KBM-7 (cell line): Measurements from ENCODE around the gene MYL3.
"Not testable (repeated sequence)": the region's sequence is repeated elsewhere in the genome, so short reads cannot be mapped to it uniquely, and the experiment has no call there.

ENCODE experiments used
- DNase-seq: peaks from one replicate; pipeline ENCODE4 v3.0.0-alpha.2; 2015
- in situ Hi-C: fragments of 300-500 bp; cut with MboI; formaldehyde crosslinking; loops from 2 replicates; pipeline ENCODE4 v1.14.3; 2020; ENCODE audit warnings: low sequenced_read_pairs, low pct_unique_long_range_greater_than_20kb, mixed read lengths

MYL3 gene

GRCh38 chr3:46845397-46845859 is 17.8 kb downstream of the MYL3 start:
- in situ Hi-C loops = no loop called here
- DNase-seq = no peak

- in situ Hi-C loops = no loop called here
- no peak for DNase-seq
Measured at GRCh38 chr3:46844881-46845312, 18.3 kb downstream of the MYL3 start.

DNA sequence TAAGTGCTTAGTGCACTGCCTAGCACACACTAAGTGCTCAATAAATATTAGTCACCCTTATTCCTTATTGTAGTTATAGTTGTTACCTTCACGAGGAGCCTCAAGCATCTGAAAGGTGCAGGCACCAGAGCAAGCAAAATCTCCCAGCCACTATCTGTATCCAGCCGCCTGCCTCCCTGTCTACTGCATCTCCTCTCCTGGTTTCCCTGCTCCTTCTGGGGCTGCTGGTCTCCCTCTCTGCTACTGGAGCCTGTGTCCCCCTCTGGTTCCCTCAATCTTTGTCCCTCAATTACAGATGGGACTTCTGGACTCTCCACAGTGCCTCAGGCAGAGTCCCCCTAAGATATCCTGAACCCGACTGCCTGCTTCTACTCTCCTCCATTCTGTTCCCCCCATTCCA is 18.8 kb downstream of the MYL3 start:
- in situ Hi-C loops = no loop called here
- no peak for DNase-seq

DNA sequence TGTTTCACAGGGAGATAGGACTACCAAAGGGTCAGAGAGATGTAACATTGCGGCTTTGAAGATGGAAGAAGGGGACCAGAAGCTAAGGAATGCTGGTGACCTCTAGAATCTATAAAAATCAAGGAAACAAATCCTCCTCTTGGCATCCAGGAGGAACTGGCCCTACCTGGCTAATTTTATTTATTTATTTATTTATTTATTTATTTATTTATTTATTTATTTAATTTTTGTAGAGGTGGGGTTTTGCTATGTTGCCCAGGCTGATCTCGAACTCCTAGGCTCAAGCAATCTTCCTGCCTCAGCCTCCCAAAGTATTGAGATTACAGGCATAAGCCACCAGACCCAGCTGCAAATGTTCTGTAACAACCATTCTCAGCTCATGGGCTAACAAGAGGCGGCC is 19.7 kb downstream of the MYL3 start:
- in situ Hi-C loops = no loop called here
- DNase-seq = no peak

DNA sequence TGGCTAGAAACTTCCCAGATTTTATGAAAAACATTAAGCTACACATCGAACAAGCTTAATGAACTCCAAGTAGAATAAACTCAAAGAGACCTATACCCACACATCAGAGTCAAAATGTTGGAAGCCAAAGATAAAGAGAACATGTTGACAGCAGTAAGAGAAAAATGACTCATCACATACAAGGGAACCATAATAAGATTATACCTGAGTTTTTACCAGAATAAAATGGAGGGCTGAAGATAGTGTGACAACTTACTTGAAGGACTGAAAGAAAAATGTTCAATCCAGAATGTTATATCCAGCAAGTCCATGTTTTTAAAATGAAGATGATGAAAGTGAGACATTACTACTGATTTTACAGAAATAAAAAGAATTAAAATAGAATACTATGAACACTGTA is 22.8 kb downstream of the MYL3 start:
- in situ Hi-C loops = no loop called here
- DNase-seq = no peak

DNA sequence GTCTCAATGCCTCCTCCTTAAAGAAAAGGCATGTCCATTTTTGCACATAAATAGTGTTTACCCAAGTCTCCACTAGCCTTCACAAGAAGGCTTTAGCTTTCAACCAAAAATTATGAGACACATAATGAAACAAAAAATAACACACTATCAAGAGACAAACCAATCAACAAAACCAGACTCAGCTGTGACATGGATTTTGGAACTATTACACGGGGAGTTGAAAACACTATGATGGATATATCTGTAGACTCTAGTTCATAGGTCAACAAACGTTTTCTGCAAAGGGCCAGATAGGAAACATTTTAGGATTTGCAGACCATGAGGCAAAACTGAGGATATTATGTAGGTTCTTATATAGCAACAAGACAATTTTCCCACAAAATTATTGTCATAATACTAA is 24.9 kb downstream of the MYL3 start:
- in situ Hi-C loops = no loop called here
- DNase-seq = no peak

DNA sequence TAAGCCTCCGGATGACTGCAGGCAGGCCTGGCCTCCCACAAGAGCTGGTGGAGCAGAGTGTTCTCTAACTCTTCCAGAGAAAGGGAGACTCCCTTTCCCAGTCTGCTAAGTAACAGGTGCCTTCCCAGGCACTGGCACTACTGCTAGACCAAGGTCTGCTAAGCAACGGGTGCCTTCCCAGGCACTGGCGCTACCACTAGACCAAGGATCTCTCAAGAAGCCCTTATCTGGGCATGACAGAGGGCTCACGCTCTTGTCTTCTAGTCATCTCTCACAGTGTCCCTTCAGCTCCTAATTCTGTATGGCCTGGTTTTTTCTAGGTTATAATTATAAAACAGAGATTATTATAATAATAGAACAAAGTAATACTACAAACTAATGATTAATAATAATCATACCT is 27.8 kb downstream of the MYL3 start:
- in situ Hi-C loops = no loop called here
- DNase-seq = no peak

DNA sequence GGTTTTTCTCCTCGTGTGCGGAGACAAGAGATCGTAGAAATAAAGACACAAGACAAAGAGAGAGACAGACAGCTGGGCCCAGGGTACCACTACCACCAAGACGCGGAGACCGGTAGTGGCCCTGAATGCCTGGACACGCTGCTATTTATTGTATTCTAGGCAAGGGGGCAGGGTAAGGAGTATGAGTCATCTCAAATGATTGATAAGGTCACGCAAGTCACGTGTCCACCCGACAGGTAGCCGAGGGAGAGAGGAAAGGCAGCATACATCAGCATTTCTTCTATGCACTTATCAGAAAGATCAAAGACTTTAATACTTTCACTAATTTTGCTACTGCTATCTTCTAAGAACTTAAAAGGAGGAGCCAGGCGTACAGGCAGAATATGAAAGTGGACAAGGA is 28.2 kb downstream of the MYL3 start:
- in situ Hi-C loops = no loop called here
- DNase-seq = no peak

DNA sequence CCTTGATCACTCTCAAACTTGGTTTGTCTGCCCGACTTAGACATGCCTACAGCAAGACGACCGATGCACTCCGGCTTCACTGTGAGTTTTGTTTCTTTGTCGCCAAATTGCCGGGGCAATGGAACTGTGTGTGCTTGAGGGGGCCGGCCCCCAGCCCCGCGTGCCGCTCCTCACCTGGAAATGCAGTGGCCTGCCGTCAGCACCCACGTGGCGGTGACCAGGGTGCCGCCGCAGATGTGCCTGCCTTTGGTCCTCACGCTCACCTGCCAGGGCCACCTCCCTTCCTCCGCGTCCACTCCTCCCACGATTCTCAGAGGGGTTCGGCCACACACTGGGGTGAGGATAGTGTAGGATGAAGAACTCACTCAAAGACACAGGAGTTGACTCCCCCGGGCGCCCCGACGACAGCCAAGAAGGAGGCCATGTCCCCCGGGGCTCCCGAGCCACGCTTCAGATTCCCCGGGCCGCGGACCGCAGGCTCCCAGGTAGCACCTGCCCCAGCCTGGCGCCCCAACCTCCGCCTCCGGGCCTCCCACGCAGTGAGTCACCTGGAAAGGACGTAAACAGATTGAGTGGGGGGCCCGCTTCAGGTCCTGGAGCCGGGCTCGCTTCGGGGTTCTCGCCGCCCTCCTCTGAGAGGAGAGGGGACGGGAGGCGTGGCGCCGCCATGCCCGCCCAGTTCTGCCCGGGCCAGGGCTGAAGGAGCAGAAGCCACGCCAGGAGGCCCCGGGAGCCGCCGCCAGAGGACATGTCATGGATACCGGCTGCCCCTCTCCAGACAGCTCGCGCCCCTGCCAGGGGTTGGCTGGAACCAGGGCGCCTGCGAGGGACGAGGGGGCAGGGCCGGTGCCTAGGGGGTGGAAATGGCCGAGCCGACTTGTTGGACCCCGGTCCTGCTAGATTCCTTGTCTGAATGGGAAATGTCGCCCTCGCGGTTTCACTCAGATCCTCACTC is 29.6 kb downstream of the MYL3 start:
- no peak for DNase-seq
- in situ Hi-C loops = no loop called here

DNA sequence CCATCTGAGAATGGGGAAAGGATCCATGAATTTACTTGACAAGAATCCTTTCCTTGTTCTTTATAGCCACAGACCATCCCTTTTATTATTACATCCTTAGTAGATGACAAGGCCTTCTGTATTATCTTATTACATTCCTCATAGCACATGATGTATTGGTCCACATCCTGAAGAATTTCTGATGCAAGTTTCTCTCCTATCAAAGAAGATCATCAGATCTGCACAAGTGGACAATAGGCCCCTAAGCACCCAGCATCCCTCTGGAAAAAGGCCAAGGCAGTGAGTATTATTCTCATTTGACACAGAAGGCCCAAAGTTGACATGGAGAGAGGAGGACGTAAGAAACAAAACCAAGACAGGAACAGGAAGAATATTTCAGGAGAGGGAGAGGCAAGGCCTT is 31.4 kb downstream of the MYL3 start:
- in situ Hi-C loops = no loop called here
- DNase-seq = no peak

GRCh38 chr3:46831316-46831715 is 31.9 kb downstream of the MYL3 start:
- no peak for DNase-seq
- in situ Hi-C loops = no loop called here

DNA sequence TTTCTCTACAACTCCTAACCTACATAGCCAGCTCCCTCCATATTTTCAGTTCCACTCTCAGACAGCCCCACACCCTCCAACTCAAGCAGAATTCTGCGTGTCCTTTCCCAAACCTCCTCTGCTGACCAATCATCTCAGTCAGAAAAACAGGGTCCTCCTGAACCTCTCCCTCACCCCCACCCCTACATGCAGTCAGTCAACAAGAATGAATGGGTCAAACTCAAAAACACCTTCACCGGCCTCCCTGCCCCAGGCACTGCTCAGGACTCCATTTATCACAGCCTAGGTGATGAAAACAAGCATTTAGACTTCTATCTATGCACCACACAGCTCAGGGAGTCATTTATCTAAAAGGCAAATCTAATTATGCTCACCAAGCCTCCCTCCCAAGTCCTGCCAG is 32.4 kb downstream of the MYL3 start:
- in situ Hi-C loops = no loop called here
- DNase-seq = no peak

DNA sequence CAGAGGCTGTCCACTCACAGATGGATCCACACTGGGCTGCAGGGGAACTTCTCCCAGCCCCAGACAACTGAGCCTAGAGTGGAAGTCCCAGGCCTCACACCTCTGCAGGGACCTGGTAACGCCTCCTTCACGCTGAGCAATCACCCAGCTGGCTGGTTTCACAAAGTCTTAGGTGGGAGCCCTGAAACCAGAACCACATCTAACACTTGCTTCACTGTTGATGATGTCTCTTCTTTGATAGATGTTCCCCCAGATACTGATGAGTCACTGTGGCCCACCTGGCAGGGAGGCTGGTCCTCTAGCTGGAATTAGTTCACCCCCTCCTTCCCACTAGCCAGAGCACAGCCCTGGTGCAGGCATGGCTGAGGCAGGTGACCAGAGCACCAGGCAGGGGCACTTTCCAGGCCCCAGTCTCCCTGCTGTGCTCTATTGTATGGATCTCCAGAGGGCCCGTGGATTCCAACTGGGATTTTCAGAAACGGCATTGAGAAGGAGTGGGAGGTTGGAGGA is 33.5 kb downstream of the MYL3 start:
- no peak for DNase-seq
- in situ Hi-C loops = no loop called here

DNA sequence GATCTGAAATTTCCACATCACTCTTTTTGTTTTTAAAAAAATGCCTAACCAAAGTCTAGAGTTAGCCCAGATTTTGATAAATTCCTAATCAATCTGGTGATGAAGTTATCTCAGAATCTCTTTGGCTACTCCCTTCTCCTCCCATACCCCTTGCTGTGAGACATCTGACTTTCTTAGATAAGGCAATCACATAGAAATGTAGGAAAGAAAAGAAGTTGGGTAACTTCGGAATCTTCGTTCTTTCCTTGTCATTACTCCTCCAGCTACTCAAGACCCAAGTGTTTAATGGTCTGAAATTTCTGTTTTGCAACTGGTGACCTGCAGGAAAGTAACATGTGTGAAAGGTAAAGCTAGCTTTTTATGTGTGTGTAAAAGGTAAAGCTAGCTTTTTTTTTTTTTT is 37.8 kb downstream of the MYL3 start:
- DNase-seq = no peak
- in situ Hi-C loops = no loop called here

DNA sequence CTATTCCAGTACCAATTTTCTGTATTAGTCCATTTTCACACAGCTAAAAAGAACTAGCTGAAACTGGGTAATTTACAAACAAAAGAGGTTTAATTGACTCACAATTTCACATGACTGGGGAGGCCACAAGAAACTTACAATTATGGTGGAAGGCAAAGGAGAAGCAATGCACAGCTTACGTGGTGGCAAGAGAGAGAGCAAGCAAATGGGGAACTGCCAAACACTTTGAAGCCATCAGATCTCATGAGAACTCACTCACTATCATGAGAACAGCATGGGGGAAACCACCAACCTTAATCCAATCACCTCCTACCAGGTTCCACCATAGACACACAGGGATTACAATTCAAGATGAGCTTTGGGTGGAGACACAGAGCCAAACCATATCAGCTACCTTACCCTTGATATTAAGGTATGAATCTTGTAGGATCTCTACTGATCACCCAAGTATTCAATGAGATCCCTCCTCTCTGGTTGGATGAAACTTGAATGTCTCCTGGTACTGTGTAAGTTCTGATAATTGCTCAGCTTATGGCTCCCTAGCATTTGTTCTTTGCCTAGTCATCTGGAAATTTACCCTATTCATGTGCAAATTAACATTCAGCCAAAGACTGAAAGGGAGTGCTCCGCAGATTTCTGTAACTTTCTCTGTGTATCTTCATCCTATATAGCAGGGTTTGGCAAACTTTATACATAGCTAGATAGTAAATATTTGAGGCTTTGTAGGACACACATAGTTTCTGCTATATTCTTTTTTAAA is 38.9 kb downstream of the MYL3 start:
- DNase-seq = no peak
- in situ Hi-C loops = no loop called here

DNA sequence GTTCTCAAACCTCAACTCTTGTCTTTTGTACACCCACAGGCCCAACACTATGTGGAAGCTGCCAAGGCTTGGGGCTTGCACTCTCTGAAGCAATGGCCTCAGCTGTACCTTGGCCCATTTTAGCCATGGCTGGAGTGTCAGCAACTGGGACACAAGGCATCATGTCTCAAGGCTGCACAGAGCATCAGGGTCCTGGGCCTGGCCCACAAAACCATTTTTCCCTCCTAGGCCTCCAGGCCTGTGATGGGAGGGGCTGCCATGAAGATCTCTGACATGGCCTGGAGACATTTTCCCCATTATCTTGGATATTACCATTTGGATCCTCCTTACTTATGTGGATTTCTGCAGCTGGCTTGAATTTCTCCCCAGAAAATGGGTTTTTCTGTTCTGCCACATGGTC is 39.9 kb downstream of the MYL3 start:
- in situ Hi-C loops = not testable (repeated sequence)

DNA sequence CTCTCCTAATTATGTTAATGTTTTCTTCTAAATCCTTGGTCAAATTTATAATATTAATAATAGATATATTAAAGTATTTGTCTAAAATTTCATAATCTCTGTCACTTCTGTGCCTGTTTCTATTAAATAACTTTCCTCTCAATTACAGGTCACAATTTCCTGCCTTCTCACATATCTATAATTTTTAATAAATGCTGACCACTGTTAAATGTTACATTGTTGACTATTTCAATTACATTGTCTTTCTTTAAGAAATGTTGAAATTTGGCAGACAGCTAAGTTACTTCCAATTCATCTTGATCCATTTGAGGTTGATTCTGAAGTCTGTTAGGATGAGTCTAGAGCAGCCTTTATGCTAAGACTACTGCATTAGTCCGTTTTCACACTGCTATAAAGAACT is 41.7 kb downstream of the MYL3 start:
- in situ Hi-C loops = no loop called here
- no peak for DNase-seq

More for the DNA sequence above, 39.9 kb downstream of the MYL3 start:
- not testable (repeated sequence) for DNase-seq

GRCh38 chr3:46820852-46821251 is 42.4 kb downstream of the MYL3 start:
- DNase-seq = no peak
- in situ Hi-C loops = no loop called here

- DNase-seq = no peak
- in situ Hi-C loops = no loop called here
Measured at GRCh38 chr3:46812237-46812791, 50.9 kb downstream of the MYL3 start.
